HG03039 (cell line): ENCODE results near the gene TOX2.
A peak's percentile ranks its signal among the peaks of the same experiment; 100 is the strongest.

Experiments
- ATAC-seq: cut with Tn5 transposase; IDR thresholded peaks from one replicate; pipeline ENCODE4 v1.9.1; 2021; ENCODE audit warnings: mild to moderate bottlenecking, moderate library complexity; ENCODE audit not compliant: unreplicated experiment

Gene TOX2

GRCh38 chr20:43938932-43939761, 24.5 kb downstream of the TOX2 start:
- ATAC-seq = no peak

- no peak for ATAC-seq
Observed at GRCh38 chr20:43939762-43940121, 25.1 kb downstream of the TOX2 start.

GRCh38 chr20:43940518-43941225, 26.0 kb downstream of the TOX2 start:
- ATAC-seq = no peak

GRCh38 chr20:43941476-43942200, 27.0 kb downstream of the TOX2 start:
- no peak for ATAC-seq

- ATAC-seq = no peak
Observed at GRCh38 chr20:43942201-43942590, 27.5 kb downstream of the TOX2 start.

GRCh38 chr20:43942667-43943285, 28.1 kb downstream of the TOX2 start:
- ATAC-seq = no peak

GRCh38 chr20:43943725-43944124, 29.1 kb downstream of the TOX2 start:
- ATAC-seq = no peak

GRCh38 chr20:43944653-43945235, 30.1 kb downstream of the TOX2 start:
- no peak for ATAC-seq

- ATAC-seq = no peak
Observed at GRCh38 chr20:43945391-43946205, 30.9 kb downstream of the TOX2 start.

- ATAC-seq = no peak
Observed at GRCh38 chr20:43946206-43946491, 31.5 kb downstream of the TOX2 start.

GRCh38 chr20:43946659-43947315, 32.1 kb downstream of the TOX2 start:
- no peak for ATAC-seq

- no peak for ATAC-seq
Observed at GRCh38 chr20:43947316-43947710, 32.7 kb downstream of the TOX2 start.

- no peak for ATAC-seq
Observed at GRCh38 chr20:43948455-43948854, 33.8 kb downstream of the TOX2 start.

GRCh38 chr20:43949248-43949647, 34.6 kb downstream of the TOX2 start:
- no peak for ATAC-seq

- peak; percentile 52 for ATAC-seq
Observed at GRCh38 chr20:43949741-43950618, 35.3 kb downstream of the TOX2 start.

GRCh38 chr20:43953919-43954592, 39.4 kb downstream of the TOX2 start:
- no peak for ATAC-seq

- ATAC-seq = no peak
Observed at GRCh38 chr20:43954704-43955061, 40.0 kb downstream of the TOX2 start.

GRCh38 chr20:43955062-43955749, 40.6 kb downstream of the TOX2 start:
- peak; percentile 66 for ATAC-seq
